Smooth muscle cell (in vitro differentiated cells): Measurements from ENCODE around the gene IPCEF1. TPM values are rescaled to one million over a fixed set of nuclear protein-coding genes. Genes with fewer than 3 reads are reported as not detected.

Source experiments
- DNase-seq: peaks from one replicate; lab custom pipeline; 2025; ENCODE audit not compliant: unreplicated experiment; lab: John Stamatoyannopoulos, UW
- H2AFZ ChIP-seq: fragments of 200-600 bp; sonication (generic); 2 replicates; pipeline ENCODE4 v1.6.0; 2016; ENCODE audit warnings: antibody characterized with exemption, low read depth, mild to moderate bottlenecking
- H3F3A ChIP-seq: fragments of 200-600 bp; sonication (generic); 2 replicates; pipeline ENCODE4 v1.6.0; 2017; ENCODE audit warnings: antibody characterized with exemption, low read depth
- H3K27ac ChIP-seq: fragments of 200-600 bp; sonication (generic); 2 replicates; pipeline ENCODE4 v1.5.1; 2016; ENCODE audit warnings: low read depth, mild to moderate bottlenecking
- H3K27me3 ChIP-seq: fragments of 200-600 bp; sonication (generic); 2 replicates; pipeline ENCODE4 v1.6.1; 2016; ENCODE audit warnings: low read depth, mild to moderate bottlenecking
- H3K36me3 ChIP-seq: fragments of 200-600 bp; sonication (generic); 2 replicates; pipeline ENCODE4 v1.5.1; 2016; ENCODE audit warnings: low read depth
- H3K4me1 ChIP-seq: fragments of 200-600 bp; sonication (generic); 2 replicates; pipeline ENCODE4 v1.5.1; 2016; ENCODE audit warnings: low read depth
- H3K4me2 ChIP-seq: fragments of 200-600 bp; sonication (generic); 2 replicates; pipeline ENCODE4 v1.6.0; 2016; ENCODE audit warnings: mild to moderate bottlenecking
- H3K4me3 ChIP-seq: fragments of 200-600 bp; sonication (generic); 2 replicates; pipeline ENCODE4 v1.5.1; 2016; ENCODE audit warnings: mild to moderate bottlenecking
- H3K79me2 ChIP-seq: fragments of 200-600 bp; sonication (generic); 2 replicates; pipeline ENCODE4 v1.6.0; 2016; ENCODE audit warnings: low read depth, mild to moderate bottlenecking
- H3K9ac ChIP-seq: fragments of 200-600 bp; sonication (generic); 2 replicates; pipeline ENCODE4 v1.6.0; 2016; ENCODE audit warnings: low read depth
- H3K9me3 ChIP-seq: fragments of 200-600 bp; sonication (generic); replicated peaks from 2 replicates; pipeline ENCODE4 v1.5.1; 2016; ENCODE audit warnings: low read depth
- H4K20me1 ChIP-seq: fragments of 200-600 bp; sonication (generic); 2 replicates; pipeline ENCODE4 v1.6.0; 2016; ENCODE audit warnings: low read depth
- CTCF ChIP-seq: fragments of 200-600 bp; sonication (generic); IDR thresholded peaks from 2 replicates; pipeline ENCODE4 v1.5.1; 2017; ENCODE audit warnings: borderline replicate concordance, mild to moderate bottlenecking, antibody characterized with exemption; ENCODE audit not compliant: insufficient read depth, poor library complexity, severe bottlenecking
- WGBS: methylation state at CpG from one replicate; pipeline ENCODE4 v1.1.7; 2016; ENCODE audit warnings: low lambda C conversion rate; 5-methylcytosine and 5-hydroxymethylcytosine counted together
- polyA plus RNA-seq: library from polyadenylated mRNA; unstranded; fragments of >200 nt; fragmentation: Nextera tagmentation; extraction: Ambion mirVana; gene quantifications from 2 replicates; pipeline ENCODE4 v1.2.1, GENCODE V29; 2016
- total RNA-seq: library from RNA; depleted of rRNA; stranded (reverse); fragments of >200 nt; gene quantifications from 2 replicates; pipeline ENCODE4 v1.2.3, GENCODE V29; 2014

The IPCEF1 gene
- total and polyA plus RNA-seq, 2 experiments from 2014 or later, result 0.04 TPM; not detected in 1

- H3K9ac ChIP-seq, result no peak overlapping the region
- H3K79me2 ChIP-seq, result no peaks in the 10 kb centered on the region
- no peaks in the 10 kb centered on the region for H3K36me3 ChIP-seq
- no peaks in the 10 kb centered on the region for H3K27me3 ChIP-seq
- no peaks in the 10 kb centered on the region for H4K20me1 ChIP-seq
- 97% methylated on average over 4 of the region's 4 CpGs for WGBS
- H3K4me2 ChIP-seq, result no peak overlapping the region
- TF ChIP-seq CTCF, result no peak
- H3K4me1 ChIP-seq, result no peaks in the 10 kb centered on the region
- H3F3A ChIP-seq, result no peaks in the 10 kb centered on the region
- no peak overlapping the region for H3K27ac ChIP-seq
- no peak overlapping the region for H2AFZ ChIP-seq
- H3K4me3 ChIP-seq, result no peak overlapping the region
- no peak for DNase-seq
- no peaks in the 10 kb centered on the region for H3K9me3 ChIP-seq
These were observed 24.9 kb upstream of the IPCEF1 start for GRCh38 chr6:154381548-154381947.

GRCh38 chr6:154380741-154381140 is 24.1 kb upstream of the IPCEF1 start:
- no peak overlapping the region for H3K4me3 ChIP-seq

GRCh38 chr6:154379585-154379984 is 23.0 kb upstream of the IPCEF1 start:
- Histone ChIP-seq H3K4me3 (no peak overlapping the region), H2AFZ (no peak overlapping the region), H3F3A (no peaks in the 10 kb centered on the region), H3K4me2 (no peak overlapping the region), H3K36me3 (no peaks in the 10 kb centered on the region), H3K27ac (no peak overlapping the region), H3K27me3 (no peaks in the 10 kb centered on the region), H3K4me1 (no peaks in the 10 kb centered on the region), H3K9ac (no peak overlapping the region), H3K79me2 (no peaks in the 10 kb centered on the region), H3K9me3 (no peaks in the 10 kb centered on the region), H4K20me1 (no peaks in the 10 kb centered on the region)
- no peak for DNase-seq
- no peak for TF ChIP-seq CTCF
- 98% methylated on average over 3 of the region's 3 CpGs for WGBS

More at GRCh38 chr6:154380741-154381140, 24.1 kb upstream of the IPCEF1 start:
- H3F3A ChIP-seq, result no peaks in the 10 kb centered on the region
- WGBS, result 87% methylated on average over 2 of the region's 2 CpGs
- no peaks in the 10 kb centered on the region for H4K20me1 ChIP-seq
- H3K4me1 ChIP-seq, result no peaks in the 10 kb centered on the region
- H3K36me3 ChIP-seq, result no peaks in the 10 kb centered on the region
- no peak overlapping the region for H3K4me2 ChIP-seq
- H2AFZ ChIP-seq, result no peak overlapping the region
- TF ChIP-seq CTCF, result no peak
- H3K27ac ChIP-seq, result no peak overlapping the region
- H3K27me3 ChIP-seq, result no peaks in the 10 kb centered on the region
- DNase-seq, result no peak
- H3K9me3 ChIP-seq, result no peaks in the 10 kb centered on the region
- H3K79me2 ChIP-seq, result no peaks in the 10 kb centered on the region
- no peak overlapping the region for H3K9ac ChIP-seq

- H3K4me2 ChIP-seq, result no peak overlapping the region
- WGBS, result 48% methylated on average over 2 of the region's 2 CpGs
These were observed 21.9 kb upstream of the IPCEF1 start for GRCh38 chr6:154378518-154378917.

More at GRCh38 chr6:154378518-154378917, 21.9 kb upstream of the IPCEF1 start:
- Histone ChIP-seq H3K4me3 (no peak overlapping the region), H3K9ac (no peak overlapping the region), H3K9me3 (no peaks in the 10 kb centered on the region), H3K4me1 (no peaks in the 10 kb centered on the region), H3K79me2 (no peaks in the 10 kb centered on the region), H3F3A (no peaks in the 10 kb centered on the region), H4K20me1 (no peaks in the 10 kb centered on the region), H3K27me3 (no peaks in the 10 kb centered on the region), H3K36me3 (no peaks in the 10 kb centered on the region), H3K27ac (no peak overlapping the region), H2AFZ (no peak overlapping the region)
- no peak for TF ChIP-seq CTCF
- DNase-seq, result no peak
